CD4-positive, alpha-beta T cell treated with Interleukin-10 for 1 hour (primary cell): Measurements from ENCODE around the gene APBA2.
"Not testable (repeated sequence)": the region's sequence is repeated elsewhere in the genome, so short reads cannot be mapped to it uniquely, and the experiment has no call there.

Experiments
- DNase-seq: peaks from one replicate; pipeline ENCODE4 v3.0.0-alpha.2; 2020

APBA2 gene

GRCh38 chr15:29044503-29044901, 158.7 kb downstream of the APBA2 start:
- no peak for DNase-seq

DNA sequence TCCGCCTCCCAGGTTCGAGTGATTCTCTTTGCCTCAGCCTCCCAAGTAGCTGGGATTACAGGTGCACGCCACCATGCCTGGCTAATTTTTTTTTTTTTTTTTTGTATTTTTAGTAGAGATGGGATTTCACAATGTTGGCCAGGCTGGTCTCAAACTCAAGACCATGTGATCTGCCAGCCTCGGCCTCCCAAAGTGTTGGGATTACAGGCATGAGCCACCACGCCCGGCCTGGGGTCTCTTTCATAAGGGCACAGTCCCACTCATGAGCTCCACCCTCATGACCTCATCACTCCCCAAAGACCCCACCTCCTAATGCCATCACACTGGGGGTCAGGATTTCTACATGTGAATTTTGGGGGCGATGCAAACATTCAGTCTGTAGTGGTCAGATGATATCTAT, 159.4 kb downstream of the APBA2 start:
- DNase-seq = not testable (repeated sequence)

- no peak for DNase-seq
These were observed 159.9 kb downstream of the APBA2 start for GRCh38 chr15:29045717-29046116.

- no peak for DNase-seq
These were observed 160.6 kb downstream of the APBA2 start for GRCh38 chr15:29046281-29046810.

DNA sequence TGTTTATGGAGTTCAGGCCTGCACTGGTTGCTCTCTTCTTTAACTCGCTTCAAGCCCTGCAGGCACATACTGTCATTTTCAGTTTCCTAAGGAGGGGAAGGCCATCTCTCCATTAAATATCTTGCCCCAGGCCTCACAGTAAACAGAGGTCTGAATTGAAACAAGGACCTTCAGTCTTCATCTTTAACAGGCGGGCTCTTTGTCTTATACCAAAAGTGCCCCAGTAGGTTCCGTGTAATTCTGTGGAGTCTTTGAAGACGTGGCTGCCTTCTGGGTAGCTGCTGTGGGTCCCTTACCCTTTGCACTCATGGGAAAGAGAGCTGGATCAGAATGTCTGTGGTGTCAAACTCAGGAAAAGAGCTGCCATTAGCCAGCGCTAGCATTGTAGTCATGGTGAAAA, 161.2 kb downstream of the APBA2 start:
- DNase-seq = no peak

- no peak for DNase-seq
These were observed 162.2 kb downstream of the APBA2 start for GRCh38 chr15:29048011-29048410.

DNA sequence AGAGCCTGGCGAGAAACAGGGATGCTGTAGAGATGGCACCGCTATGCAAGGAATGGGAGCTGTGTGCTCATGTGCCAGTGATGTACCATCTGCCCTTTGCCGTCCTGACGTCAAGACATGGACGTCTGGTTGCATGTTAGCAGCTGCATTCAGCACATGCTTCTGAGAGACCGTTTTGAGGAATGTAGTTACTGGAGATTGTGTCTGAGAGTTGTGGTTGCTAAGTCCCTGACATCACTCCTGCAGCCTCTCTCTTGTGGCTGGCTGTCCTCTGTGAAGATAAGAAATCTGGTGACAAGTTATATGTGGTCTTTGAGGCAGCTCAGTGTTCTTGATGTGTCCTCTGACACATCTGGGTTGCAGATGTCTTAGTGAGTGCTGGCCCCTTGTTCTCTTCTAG, 165.1 kb downstream of the APBA2 start:
- DNase-seq = no peak

GRCh38 chr15:29051422-29051821, 165.6 kb downstream of the APBA2 start:
- no peak for DNase-seq

- DNase-seq = no peak
These were observed 167.2 kb downstream of the APBA2 start for GRCh38 chr15:29053006-29053405.

- no peak for DNase-seq
These were observed 167.9 kb downstream of the APBA2 start for GRCh38 chr15:29053661-29054131.

- no peak for DNase-seq
These were observed 168.6 kb downstream of the APBA2 start for GRCh38 chr15:29054171-29055045.

- no peak for DNase-seq
These were observed 170.1 kb downstream of the APBA2 start for GRCh38 chr15:29055876-29056275.

GRCh38 chr15:29056839-29057450, 171.2 kb downstream of the APBA2 start:
- no peak for DNase-seq

GRCh38 chr15:29057856-29058255, 172.1 kb downstream of the APBA2 start:
- DNase-seq = no peak

GRCh38 chr15:29058903-29059539, 173.2 kb downstream of the APBA2 start:
- no peak for DNase-seq

GRCh38 chr15:29059871-29060640, 174.3 kb downstream of the APBA2 start:
- DNase-seq = no peak

GRCh38 chr15:29061746-29062145, 176.0 kb downstream of the APBA2 start:
- no peak for DNase-seq

GRCh38 chr15:29062179-29062591, 176.4 kb downstream of the APBA2 start:
- no peak for DNase-seq

GRCh38 chr15:29062626-29063025, 176.9 kb downstream of the APBA2 start:
- no peak for DNase-seq

- DNase-seq = no peak
These were observed 177.9 kb downstream of the APBA2 start for GRCh38 chr15:29063646-29064045.

DNA sequence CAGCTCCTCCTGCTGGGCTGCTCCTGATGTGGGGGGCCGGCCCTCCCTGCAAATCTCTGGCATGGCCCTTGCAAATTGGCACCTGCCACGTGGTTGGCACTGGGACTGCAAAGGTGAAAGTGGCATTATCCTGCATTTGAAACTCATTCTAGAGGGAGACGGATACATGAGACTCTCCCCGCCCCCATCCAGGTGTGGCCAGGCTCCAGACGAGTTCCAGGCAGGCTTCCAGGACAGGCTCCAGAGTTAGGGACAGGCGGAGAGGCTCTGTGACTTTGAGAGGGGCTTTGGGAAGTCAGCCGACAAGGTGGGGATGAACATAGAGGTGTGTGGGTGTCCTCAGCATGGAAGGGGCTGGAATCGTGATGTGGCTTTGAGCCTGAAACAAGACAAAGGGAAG, 178.5 kb downstream of the APBA2 start:
- no peak for DNase-seq

- no peak for DNase-seq
These were observed 179.0 kb downstream of the APBA2 start for GRCh38 chr15:29064731-29065130.

- DNase-seq = no peak
These were observed 179.8 kb downstream of the APBA2 start for GRCh38 chr15:29065571-29065970.
